HG03108 (cell line): Measurements from ENCODE around the gene FHAD1.
"Not testable (repeated sequence)": the region's sequence is repeated elsewhere in the genome, so short reads cannot be mapped to it uniquely, and the experiment has no call there.

ENCODE experiments used
- ATAC-seq: cut with Tn5 transposase; IDR thresholded peaks from one replicate; pipeline ENCODE4 v1.9.1; 2021; ENCODE audit warnings: moderate library complexity; ENCODE audit not compliant: unreplicated experiment

Gene FHAD1

DNA sequence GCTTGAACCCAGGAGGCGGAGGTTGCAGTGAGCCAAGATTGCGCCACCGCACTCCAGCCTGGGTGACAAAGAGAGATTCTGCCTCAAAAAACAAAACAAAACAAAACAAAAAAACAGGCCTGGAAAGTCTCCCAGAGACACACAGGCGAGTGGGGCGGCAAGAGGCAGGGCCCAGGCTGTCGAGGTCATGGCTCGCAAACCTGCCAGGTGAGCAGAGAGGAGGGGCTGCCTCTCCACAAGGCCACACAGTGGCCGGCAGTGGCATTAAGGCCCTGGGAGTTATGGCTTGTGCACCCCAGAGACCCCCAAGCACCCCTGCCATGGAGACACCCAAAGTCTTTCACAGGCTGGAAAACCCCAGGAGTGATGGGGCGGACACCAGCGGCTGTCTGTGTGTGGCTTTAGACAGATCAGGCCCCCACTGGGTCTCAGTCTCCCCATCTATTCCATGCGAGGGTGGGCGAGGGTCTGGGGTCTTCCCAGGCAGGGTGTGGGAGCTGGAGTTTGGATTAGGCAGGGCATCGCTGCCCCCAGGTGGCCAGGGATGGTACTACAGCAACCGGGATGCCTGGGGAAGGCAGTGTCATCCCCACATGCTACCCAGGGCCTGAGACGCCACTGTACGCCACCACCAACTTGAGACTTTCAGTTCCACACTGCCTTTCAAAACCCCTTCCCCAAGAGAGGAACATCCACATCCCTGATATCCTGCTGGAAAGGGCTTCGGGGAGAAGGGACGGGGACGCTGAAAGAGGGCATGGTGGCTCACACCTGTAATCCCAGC lies 184.0 kb downstream of the FHAD1 start:
- no peak for ATAC-seq

DNA sequence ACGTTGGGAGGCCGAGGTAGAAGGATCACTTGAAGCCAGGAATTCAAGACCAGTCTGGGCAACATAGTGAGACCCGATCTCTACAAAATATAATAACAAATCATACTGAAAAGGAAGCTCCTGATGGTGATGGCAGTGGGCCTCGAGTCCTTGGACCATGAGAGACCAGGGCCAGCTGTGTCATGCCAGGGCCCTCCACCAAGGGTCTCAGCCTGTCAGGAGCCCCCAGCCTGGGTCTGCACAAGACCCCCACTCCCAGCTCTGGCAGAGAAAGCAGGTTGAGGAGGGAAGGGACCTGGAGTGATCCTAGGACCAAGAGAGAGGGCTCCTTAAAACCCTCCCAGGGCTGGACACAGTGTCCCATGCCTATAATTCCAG lies 184.5 kb downstream of the FHAD1 start:
- no peak for ATAC-seq

DNA sequence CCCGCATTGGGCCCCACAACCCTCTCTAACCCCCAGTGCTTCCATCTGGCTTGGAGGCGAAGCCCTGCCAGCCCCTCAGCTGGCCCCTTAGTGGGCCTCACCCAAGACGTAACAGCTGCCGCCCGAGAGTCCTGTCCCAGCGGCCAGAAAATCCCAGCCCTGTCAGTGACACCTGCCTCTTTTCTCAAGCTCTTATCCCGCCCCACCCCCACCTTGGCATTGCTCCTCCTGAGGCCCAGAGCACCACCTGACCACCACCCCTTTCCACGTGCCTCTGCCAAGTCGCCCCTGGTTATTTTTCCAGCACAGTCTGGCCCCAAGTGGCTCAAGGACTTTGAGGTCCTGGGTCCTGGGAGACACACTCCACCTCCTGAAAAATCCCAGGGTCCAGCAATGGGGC lies 185.3 kb downstream of the FHAD1 start:
- ATAC-seq, result no peak

DNA sequence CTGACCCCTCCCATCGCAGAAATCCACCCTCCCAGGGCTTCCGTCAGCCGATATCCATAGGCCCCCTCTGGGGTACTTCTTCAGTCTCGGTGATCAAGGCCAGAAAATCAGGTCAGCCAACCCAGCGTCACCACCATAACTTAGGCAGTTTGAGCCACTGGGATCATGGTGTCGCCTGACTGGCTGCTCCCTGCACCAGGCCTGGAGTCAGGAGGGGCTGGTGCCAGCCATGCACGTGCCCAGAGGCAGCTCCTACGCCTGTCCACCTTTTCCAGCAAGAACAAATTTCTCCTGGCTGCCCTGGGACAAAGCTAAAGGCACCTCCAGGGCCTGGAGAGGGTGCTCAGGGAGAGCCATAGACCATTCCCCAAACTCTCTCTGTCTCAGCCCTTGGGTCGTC lies 186.4 kb downstream of the FHAD1 start:
- no peak for ATAC-seq

DNA sequence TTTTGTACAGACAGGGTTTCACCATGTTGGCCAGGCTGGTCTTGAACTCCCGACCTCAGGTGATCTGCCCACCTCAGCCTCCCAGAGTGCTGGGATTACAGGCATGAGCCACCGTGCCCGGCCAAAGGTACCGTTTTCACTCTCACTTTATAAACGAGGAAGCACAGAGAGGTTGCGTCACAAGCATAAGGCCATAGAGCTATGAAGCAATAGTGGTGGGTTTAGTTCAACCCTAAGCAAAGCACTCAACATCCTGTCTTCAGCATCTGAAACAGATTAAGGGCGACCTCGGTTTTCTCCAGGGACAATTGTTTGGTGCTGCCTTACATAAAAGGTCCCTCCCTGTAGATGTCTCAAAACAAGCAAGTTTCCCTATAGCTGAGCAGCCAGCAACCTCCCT lies 187.7 kb downstream of the FHAD1 start:
- not testable (repeated sequence) for ATAC-seq

DNA sequence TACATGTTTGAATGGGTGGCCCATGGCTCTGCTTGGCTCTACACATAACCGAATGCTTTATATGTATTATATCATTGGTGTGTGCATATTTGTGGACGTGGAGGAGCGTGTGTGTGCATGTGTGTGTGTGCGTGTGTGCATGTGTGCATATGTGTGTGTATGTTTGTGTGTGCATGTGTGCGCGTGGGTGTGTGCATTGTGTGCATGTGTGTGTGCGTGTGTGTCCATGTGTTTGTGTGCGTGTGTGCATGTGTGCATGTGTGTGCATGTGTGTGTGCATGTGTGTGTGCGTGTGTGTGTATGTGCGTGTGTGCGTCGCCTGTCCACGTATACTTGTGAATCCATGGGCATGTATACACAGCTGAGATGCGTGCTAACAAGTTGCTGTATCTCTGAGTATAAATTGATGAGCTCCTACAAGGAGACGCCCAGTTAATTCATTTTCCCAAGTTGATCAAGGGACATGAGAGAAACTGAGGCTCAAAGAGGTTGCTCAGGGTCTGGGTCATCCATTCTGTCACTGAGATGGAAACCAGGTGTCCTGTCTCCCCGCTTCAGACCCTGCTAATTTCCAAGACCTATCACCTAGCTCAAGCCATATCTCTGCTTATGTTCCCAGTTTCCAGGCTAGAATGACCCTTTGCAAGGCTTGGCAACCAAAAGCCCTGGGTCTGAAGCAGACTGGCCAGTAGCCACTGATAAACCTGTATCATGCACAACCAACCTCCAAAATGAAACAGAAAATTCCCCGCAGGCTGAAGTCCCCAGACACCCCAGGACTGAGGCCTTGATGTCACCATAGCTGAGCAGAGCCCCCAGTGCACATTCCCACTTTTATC lies 188.4 kb downstream of the FHAD1 start:
- ATAC-seq, result no peak

DNA sequence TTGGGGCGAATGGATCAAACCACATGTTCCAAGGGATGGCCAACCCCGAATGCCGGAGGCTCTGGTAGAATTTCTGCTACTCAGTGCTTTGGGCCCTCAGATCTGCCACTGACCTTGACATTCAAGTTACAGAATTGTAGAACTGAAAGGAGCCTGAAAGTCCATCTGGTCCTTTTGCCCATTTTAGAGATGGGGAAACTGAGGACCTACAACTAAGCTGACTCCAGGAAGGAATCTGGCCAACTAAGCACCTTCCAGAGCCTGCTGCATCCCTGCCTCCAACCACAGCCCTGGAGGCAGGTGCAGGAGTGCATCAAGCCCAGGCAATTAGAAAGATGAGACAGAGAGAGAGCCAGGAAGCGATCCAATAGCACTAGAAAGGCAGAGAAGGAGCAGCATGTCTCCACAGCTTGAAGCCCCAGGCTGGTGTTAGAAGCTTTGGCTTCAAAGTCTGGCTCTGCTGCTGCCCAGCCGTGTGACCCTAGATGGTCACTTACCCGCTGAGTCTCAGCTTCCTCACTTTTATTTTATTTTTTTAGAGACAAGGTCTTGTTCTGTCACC lies 189.9 kb downstream of the FHAD1 start:
- no peak for ATAC-seq

DNA sequence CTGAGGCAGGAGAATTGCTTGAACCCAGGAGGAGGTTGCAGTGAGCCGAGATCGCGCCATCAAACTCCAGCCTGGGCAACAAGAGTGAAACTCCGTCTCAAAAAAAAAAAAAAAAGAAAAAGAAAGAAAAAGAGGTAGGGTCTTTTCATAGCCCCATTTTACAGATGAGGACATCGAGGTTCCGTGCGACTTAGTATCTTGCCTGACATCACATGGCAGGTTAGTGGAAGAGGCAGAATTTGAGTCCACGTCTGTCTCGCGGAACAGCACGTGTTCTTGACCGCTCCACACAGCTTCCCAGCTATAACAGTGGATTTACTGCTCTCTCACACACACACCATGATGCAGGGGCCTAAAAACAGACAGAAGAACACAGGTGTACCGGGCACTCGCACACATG lies 192.3 kb downstream of the FHAD1 start:
- no peak for ATAC-seq

DNA sequence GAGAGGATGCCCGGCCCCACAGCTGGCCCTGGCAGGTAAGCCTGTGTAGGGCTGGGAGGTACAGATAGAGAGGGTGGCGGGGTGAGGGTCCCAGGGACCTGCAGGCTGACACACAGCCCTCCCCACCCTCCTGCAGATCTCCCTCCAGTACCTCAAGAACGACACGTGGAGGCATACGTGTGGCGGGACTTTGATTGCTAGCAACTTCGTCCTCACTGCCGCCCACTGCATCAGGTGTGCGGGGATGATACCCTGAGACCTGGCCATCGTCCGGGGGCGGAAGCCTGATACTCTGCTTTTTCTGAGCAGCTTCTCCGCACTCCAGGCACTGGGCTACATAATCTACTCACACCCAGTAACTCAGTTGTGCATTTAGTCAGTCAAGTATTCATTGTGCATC lies 193.3 kb downstream of the FHAD1 start:
- no peak for ATAC-seq

DNA sequence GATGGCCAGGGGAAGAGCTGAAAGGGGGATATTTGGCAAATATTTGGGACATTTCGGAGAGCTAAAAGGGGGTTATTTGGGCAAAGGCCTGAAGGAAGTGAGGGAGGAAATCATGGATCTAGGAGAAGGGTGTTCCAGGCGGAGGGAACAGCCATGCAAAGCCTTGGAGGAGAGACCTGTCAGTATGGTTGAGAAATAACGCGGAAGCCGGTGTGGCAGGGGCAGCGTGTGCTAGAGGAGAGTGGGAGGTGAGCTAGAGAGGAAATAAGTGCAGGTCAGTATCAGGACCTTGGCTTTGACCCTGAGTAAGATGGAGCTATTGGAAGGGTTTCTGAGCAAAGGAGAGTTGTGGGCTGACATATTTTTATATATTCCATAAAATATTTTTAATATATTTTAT lies 194.2 kb downstream of the FHAD1 start:
- no peak for ATAC-seq

DNA sequence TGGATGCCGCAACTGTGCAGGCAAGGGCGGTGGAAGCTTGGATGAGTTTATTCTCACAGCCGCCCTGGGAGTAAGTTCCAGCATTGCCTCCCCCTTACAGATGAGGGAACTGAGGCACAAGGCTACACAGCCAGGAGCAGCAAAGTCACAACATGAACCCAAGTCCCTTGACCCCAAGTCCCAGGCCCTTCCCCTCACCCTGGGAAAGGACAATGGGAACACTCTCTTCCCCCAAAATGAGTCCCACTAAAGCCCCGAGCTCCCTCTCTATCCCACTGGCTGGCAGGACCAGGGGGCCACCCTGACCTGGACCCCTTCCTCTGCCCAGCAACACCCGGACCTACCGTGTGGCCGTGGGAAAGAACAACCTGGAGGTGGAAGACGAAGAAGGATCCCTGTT lies 195.1 kb downstream of the FHAD1 start:
- no peak for ATAC-seq

DNA sequence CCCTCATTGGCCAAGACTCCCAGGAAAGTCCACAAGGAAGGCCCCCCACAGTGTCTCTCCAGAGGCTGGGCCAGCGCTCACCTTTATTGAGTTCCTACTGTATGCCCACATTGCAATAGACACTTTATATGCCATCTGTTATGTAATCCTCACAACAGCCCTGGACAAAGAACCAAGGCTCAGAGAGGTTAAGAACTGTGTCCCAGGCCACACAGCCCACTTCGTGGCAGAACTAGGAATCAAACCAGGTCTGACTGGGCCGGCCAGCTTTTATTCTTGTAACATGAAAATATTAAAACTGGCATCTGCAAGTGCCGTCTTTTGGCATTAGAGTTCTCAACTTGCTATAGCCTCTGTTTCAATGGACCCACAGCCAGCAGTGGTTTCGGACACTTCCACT lies 195.7 kb downstream of the FHAD1 start:
- ATAC-seq, result no peak

DNA sequence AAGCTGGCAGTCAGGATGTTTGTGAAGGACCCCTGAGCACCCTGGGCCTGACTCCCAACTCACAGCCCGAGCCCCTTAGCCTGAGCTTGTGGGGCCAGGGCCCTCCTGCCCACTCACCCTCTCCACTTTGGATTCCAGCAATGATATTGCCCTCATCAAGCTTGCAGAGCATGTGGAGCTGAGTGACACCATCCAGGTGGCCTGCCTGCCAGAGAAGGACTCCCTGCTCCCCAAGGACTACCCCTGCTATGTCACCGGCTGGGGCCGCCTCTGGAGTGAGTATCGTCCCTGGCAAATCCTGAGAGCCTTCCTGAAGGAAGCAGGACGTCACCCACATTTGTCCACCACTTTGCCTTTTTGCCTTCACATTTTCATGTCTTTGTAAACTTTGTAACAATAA lies 196.3 kb downstream of the FHAD1 start:
- ATAC-seq, result no peak

DNA sequence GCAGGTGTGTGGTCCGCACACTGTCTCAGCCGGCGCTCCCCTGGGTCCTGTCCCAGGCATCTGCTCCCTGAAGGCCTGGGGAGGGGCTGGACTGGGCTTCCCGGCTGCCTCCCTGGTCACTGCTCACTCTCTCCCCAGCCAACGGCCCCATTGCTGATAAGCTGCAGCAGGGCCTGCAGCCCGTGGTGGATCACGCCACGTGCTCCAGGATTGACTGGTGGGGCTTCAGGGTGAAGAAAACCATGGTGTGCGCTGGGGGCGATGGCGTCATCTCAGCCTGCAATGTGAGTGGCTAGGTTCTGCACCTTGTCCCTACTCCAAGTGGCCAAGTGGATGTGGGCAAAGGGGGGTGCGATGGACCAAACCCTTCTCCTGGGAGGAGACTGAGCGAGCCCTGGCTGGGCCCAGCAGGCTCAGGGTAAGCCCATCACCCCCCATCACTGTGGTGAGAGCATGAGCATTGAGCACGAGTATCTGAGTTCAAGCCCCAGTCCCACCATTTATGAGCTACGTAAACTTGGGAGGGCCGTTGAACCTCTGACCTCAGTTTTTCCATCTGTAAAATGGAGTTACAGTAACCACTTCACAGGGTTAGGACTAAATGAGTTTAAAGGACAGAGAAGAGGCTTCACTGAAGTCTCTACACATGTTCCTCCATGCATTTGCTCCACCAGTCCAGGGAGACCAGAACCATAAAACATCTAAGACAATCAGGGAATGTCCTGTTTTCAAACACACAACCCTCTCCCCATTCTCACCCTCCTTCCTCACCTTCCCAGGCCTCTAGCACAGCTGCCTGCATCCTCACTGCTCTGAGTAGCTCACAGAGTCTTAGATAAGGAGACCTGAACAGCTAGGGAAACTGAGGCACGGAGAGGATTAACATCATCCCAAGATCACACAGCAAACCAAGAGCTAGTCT lies 197.7 kb downstream of the FHAD1 start:
- ATAC-seq, result no peak

DNA sequence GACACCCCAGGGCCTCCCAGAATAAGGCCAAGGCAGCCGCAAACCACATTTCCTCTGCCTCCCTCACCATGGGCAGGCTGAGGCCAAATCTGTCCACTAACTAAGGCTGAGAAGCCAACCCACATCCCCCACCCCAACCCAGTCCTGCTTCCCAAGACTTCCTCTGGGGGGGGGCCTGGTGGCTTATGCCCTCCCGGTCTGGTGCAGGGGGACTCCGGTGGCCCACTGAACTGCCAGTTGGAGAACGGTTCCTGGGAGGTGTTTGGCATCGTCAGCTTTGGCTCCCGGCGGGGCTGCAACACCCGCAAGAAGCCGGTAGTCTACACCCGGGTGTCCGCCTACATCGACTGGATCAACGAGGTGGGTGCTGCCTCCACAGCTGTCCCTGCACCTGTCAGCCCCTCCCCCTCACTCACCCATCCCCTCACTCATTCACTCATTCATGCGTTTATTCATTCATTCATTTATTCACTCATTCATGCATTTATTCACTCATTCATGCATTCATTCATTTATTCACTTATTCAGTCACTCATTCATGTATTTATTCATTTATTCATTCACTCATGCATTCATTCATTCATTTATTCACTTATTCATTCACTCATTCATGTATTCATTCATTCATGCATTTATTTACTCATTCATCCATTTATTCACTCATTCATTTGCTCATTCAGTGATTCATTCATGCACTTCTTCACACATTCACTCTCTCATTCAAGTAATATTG lies 198.5 kb downstream of the FHAD1 start:
- ATAC-seq, result no peak

DNA sequence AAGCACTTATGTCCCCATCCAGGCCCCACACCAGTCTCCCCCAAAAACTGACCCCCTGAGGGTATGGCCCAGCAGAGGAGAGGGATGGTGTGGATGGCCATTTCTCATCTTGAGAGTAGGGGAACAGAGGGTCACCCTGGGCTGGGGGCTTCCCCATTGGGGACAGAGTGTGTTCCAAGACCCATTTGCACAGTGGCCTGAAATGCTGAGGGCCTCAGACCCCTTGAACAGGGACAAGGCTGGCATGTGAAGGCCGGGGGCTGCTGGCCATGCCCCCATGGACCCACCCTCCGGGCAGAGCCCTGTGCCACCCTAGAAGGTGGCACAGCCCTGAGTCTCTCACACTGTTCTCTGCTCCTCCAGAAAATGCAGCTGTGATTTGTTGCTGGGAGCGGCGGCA lies 199.2 kb downstream of the FHAD1 start:
- no peak for ATAC-seq
